ENCODE results near the gene DCLK1. TPM values are rescaled to one million over a fixed set of nuclear protein-coding genes. Genes with fewer than 3 reads are reported as not detected.

The DCLK1 gene
- total and polyA plus RNA-seq, 10 of the 15 experiments (the other 5 are each of a cell fraction or from before 2014, with no cell fraction given) = not detected

GRCh38 chr13:35765941-35766340 is 365.2 kb downstream of the DCLK1 start:
- DNase-seq (ENCODE audit: low read depth, low spot score) (no peak), ATAC-seq (no peak), FAIRE-seq (no peak)
- ChIA-PET RAD21 (ENCODE audit: unreplicated experiment) (no interaction called here), POLR2A (no interaction called here), CTCF (no interaction called here), SMC1A (ENCODE audit: uncharacterized antibody, unreplicated experiment) (no interaction called here)
- intact Hi-C loops (cut with micrococcal nuclease; ENCODE audit: unreplicated experiment) = no loop called here
- in situ Hi-C loops (cut with MboI) = no loop called here
- 67% methylated on average over 11 of the region's 11 CpGs for WGBS (ENCODE audit: insufficient coverage, insufficient replicate concordance, low lambda C conversion rate, missing lambda C conversion rate)
- no peak overlapping the region for H3K4me3 ChIP-seq
- no peaks in the 10 kb centered on the region for H4K20me1 ChIP-seq (ENCODE audit: control insufficient read depth, insufficient read depth)
- H3K4me2 ChIP-seq (ENCODE audit: control insufficient read depth, insufficient read depth) = no peak overlapping the region
- H3K36me3 ChIP-seq (ENCODE audit: control insufficient read depth in 2 of 2, insufficient read depth in 2 of 2, low read length in 1 of 2) = no peaks in the 10 kb centered on the region
- no peak overlapping the region for H3K27ac ChIP-seq (ENCODE audit: control insufficient read depth, insufficient read depth)
- no peak overlapping the region for H3K9ac ChIP-seq (ENCODE audit: control insufficient read depth, insufficient read depth, low read length)
- H3K27me3 ChIP-seq (replicated peaks in 1 of 2; ENCODE audit: control insufficient read depth in 2 of 2, insufficient read depth in 2 of 2, low read length in 1 of 2) = no peaks in the 10 kb centered on the region
- H3K79me2 ChIP-seq (ENCODE audit: control insufficient read depth, insufficient read depth, low read length) = no peaks in the 10 kb centered on the region
- H3K9me3 ChIP-seq (replicated peaks; ENCODE audit: control insufficient read depth, insufficient read depth, low read length) = no peaks in the 10 kb centered on the region; the same call in 2 of the 3 replicates
- no peak overlapping the region for H2AFZ ChIP-seq (ENCODE audit: control insufficient read depth, low read depth, low read length)
- BruUV-seq (replicated peaks) = no TSS peak
- no peaks in the 10 kb centered on the region for H3K4me1 ChIP-seq (ENCODE audit: control insufficient read depth, insufficient read depth, low read length)
- no peak for TF ChIP-seq CBX3 (IDR thresholded peaks at IDR 0.05; ENCODE audit: borderline replicate concordance, low read depth)
- TF ChIP-seq ETV6 (conservative IDR thresholded peaks at IDR 0.05 in 1 of 2, IDR thresholded peaks at IDR 0.05 in 1 of 2; ENCODE audit: borderline replicate concordance in 1 of 2, low read depth in 1 of 2) = no peak
- TF ChIP-seq ZNF687 (IDR thresholded peaks at IDR 0.05) = no peak
- TF ChIP-seq GATAD2B (conservative IDR thresholded peaks at IDR 0.05; ENCODE audit: low read depth) = no peak
- no peak for TF ChIP-seq LARP7 (IDR thresholded peaks at IDR 0.05)
- no peak for TF ChIP-seq FOXM1 (IDR thresholded peaks at IDR 0.05; ENCODE audit: low read depth, low read length)
- no peak for TF ChIP-seq KDM1A (IDR thresholded peaks at IDR 0.05; ENCODE audit: borderline replicate concordance)
- no peak for TF ChIP-seq ZNF24 (IDR thresholded peaks at IDR 0.05)
- no peak for TF ChIP-seq STAT1 (conservative IDR thresholded peaks at IDR 0.05)
- no peak for TF ChIP-seq IRF3 (IDR thresholded peaks at IDR 0.05)
- no peak for TF ChIP-seq CTCF (IDR thresholded peaks at IDR 0.05 in 2 of 3, conservative IDR thresholded peaks at IDR 0.05 in 1 of 3; ENCODE audit: control insufficient read depth in 2 of 3, extremely low read depth in 1 of 3, insufficient read depth in 1 of 3, low read depth in 3 of 3, low read length in 3 of 3)
- no peak for TF ChIP-seq STAT3 (IDR thresholded peaks at IDR 0.05; ENCODE audit: low read depth, low read length)
- no peak for TF ChIP-seq JUND (IDR thresholded peaks at IDR 0.05; ENCODE audit: low read depth, low read length)
- no peak for TF ChIP-seq YY1 (IDR thresholded peaks at IDR 0.05; ENCODE audit: low read depth, low read length)
- no peak for TF ChIP-seq RUNX3 (IDR thresholded peaks at IDR 0.05; ENCODE audit: low read length)
- TF ChIP-seq SKIL (IDR thresholded peaks at IDR 0.05; ENCODE audit: low read depth, poor library complexity, severe bottlenecking) = no peak
